Testis (tissue), 2 donors: ENCODE results near the gene FRY.

Experiments used
- CTCF ChIP-seq, 3 experiments: fragments of 450-650 bp in 2 of 3; fragments of 200-600 bp in 1 of 3; sonication (generic) in 1 of 3; IDR thresholded peaks; one replicate each; pipeline ENCODE4 v1.5.1; 2016 to 2019; ENCODE audit warnings: antibody characterized with exemption in 3 of 3, mild to moderate bottlenecking in 2 of 3, moderate library complexity in 1 of 3
- POLR2A ChIP-seq: fragments of 450-650 bp; IDR thresholded peaks from one replicate; pipeline ENCODE4 v1.6.1; 2017; ENCODE audit warnings: antibody characterized with exemption, mild to moderate bottlenecking, moderate library complexity

DNA sequence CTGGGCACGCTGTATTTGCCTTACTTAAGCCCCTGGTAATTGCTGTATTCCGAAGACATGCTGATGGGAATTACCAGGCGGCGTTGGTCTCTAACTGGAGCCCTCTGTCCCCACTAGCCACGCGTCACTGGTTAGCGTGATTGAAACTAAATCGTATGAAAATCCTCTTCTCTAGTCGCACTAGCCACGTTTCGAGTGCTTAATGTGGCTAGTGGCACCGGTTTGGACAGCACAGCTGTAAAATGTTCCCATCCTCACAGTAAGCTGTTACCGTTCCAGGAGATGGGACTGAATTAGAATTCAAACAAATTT is 284.4 kb downstream of the FRY start:
- TF ChIP-seq CTCF (IDR thresholded peaks at IDR 0.05) (no peak), POLR2A (no peak)
